ENCODE measurements around the gene SGTA. TPM values are rescaled to one million over a fixed set of nuclear protein-coding genes. Genes with fewer than 3 reads are reported as not detected.
A peak's percentile ranks its signal among the peaks of the same experiment; 100 is the strongest.

The SGTA gene
- total and polyA plus RNA-seq, 2 of the 8 experiments (the other 6 are each of a cell fraction or from before 2014, with no cell fraction given): 86.8 to 130 TPM

GRCh38 chr19:2739602-2740313 lies 43.3 kb downstream of the SGTA start, which contains the start of gene SLC39A3 (continued):
- TF ChIP-seq CTBP2 (IDR thresholded peaks at IDR 0.05; ENCODE audit: borderline replicate concordance, insufficient read depth, insufficient read length, low read length) (peak; percentile 76), SUZ12 (IDR thresholded peaks at IDR 0.05; ENCODE audit: low read length) (no peak), CHD1 (IDR thresholded peaks at IDR 0.05; ENCODE audit: low read depth, low read length) (no peak), SAP30 (IDR thresholded peaks at IDR 0.05; ENCODE audit: insufficient read depth, insufficient replicate concordance, low read length) (no peak), ATF3 (IDR thresholded peaks at IDR 0.05; ENCODE audit: insufficient read depth, low read depth, low read length) (no peak), JUND (IDR thresholded peaks at IDR 0.05; ENCODE audit: low read length) (0 out of 2 replicates have a peak, but pooled peaks have one; percentile 22), EGR1 (IDR thresholded peaks at IDR 0.05; ENCODE audit: borderline replicate concordance, low read depth, low read length) (peak; percentile 78), RNF2 (IDR thresholded peaks at IDR 0.05; ENCODE audit: borderline replicate concordance, low read depth, low read length, missing control alignments, poor library complexity, severe bottlenecking) (no peak), TCF12 (IDR thresholded peaks at IDR 0.05; ENCODE audit: low read depth, low read length) (peak; percentile 86; the same call in 1 of the 2 replicates), POLR2A (IDR thresholded peaks at IDR 0.05; ENCODE audit: control extremely low read depth in 1 of 2, low read depth in 2 of 2, low read length in 2 of 2) (no peak; a peak in 1 of 3 replicates), KDM1A (IDR thresholded peaks at IDR 0.05; ENCODE audit: borderline replicate concordance, low read length) (peak; percentile 57; the same call in 1 of the 2 replicates), HDAC6 (IDR thresholded peaks at IDR 0.05; ENCODE audit: low read depth, low read length) (no peak), SP4 (IDR thresholded peaks at IDR 0.05; ENCODE audit: low read length) (peak; percentile 96), YY1 (IDR thresholded peaks at IDR 0.05; ENCODE audit: low read depth, low read length) (peak; percentile 78), BRCA1 (IDR thresholded peaks at IDR 0.05; ENCODE audit: low read depth, low read length) (peak; percentile 50; the same call in 1 of the 2 replicates), RFX5 (IDR thresholded peaks at IDR 0.05; ENCODE audit: borderline replicate concordance, low read depth, low read length) (no peak), MAFK (IDR thresholded peaks at IDR 0.05; ENCODE audit: low read depth, low read length) (no peak), CBX8 (IDR thresholded peaks at IDR 0.05; ENCODE audit: borderline replicate concordance, low read depth, low read length) (no peak), ASH2L (IDR thresholded peaks at IDR 0.05; ENCODE audit: low read length) (peak; percentile 66)

Data from H1 (cell line).